Caco-2 (cell line): ENCODE measurements around the gene TPD52L1. TPM values are rescaled to one million over a fixed set of nuclear protein-coding genes. Genes with fewer than 3 reads are reported as not detected.
A peak's percentile ranks its signal among the peaks of the same experiment; 100 is the strongest.

ENCODE experiments used
- BruUV-seq: library from RNA; stranded (reverse); fragments of 400-500 nt; replicated peaks from 2 replicates; lab custom pipeline; 2021; lab: Mats Ljungman, UMichigan
- CTCF ChIA-PET: fragments of 300-600 bp; sonication (Branson Sonifier 250); formaldehyde crosslinking; loops from one replicate; lab custom pipeline; 2022; ENCODE audit warnings: antibody characterized with exemption; lab: Charles Lee
- POLR2A ChIA-PET: fragments of 300-600 bp; sonication (Branson Sonifier 250); formaldehyde crosslinking; loops from one replicate; lab custom pipeline; 2022; ENCODE audit warnings: antibody characterized with exemption; lab: Charles Lee
- DNase-seq, 2 experiments: peaks; one replicate each; pipeline versions ENCODE4 v3.0.0 to v3.0.0-alpha.2; 2020 to 2022
- H3K27me3 ChIP-seq: replicated peaks from 2 replicates; pipeline ENCODE4 v1.6.0; 2011; ENCODE audit warnings: low read length; ENCODE audit not compliant: control insufficient read depth, insufficient read depth
- H3K36me3 ChIP-seq: 2 replicates; pipeline ENCODE4 v1.5.1; 2011; ENCODE audit warnings: low read length; ENCODE audit not compliant: control insufficient read depth, insufficient read depth
- H3K4me1 ChIP-seq: fragments of 250-450 bp; sonication (Bioruptor Pico); 2 replicates; pipeline ENCODE4 v1.5.1; 2020; ENCODE audit warnings: mild to moderate bottlenecking
- H3K4me3 ChIP-seq: 2 replicates; pipeline ENCODE4 v1.5.1; 2011; ENCODE audit warnings: low read depth, mild to moderate bottlenecking, control low read depth, low read length
- H3K9me3 ChIP-seq: fragments of 250-450 bp; sonication (Bioruptor Pico); 2 replicates; pipeline ENCODE4 v1.5.1; 2020; ENCODE audit warnings: mild to moderate bottlenecking, moderate library complexity
- H3K27ac Mint-ChIP-seq: one replicate; pipeline ENCODE4 v1.8.0; 2022; ENCODE audit warnings: mixed read lengths; ENCODE audit not compliant: unreplicated experiment
- H3K27me3 Mint-ChIP-seq: one replicate; pipeline ENCODE4 v1.8.0; 2022; ENCODE audit warnings: mixed read lengths; ENCODE audit not compliant: insufficient read depth, unreplicated experiment
- H3K36me3 Mint-ChIP-seq: one replicate; pipeline ENCODE4 v1.8.0; 2022; ENCODE audit warnings: mild to moderate bottlenecking, mixed read lengths; ENCODE audit not compliant: insufficient read depth, unreplicated experiment
- H3K4me1 Mint-ChIP-seq: one replicate; pipeline ENCODE4 v1.8.0; 2022; ENCODE audit warnings: low read depth, mixed read lengths; ENCODE audit not compliant: unreplicated experiment
- H3K4me3 Mint-ChIP-seq: one replicate; pipeline ENCODE4 v1.8.0; 2022; ENCODE audit warnings: mild to moderate bottlenecking, moderate library complexity, mixed read lengths; ENCODE audit not compliant: unreplicated experiment
- H3K9me3 Mint-ChIP-seq: one replicate; pipeline ENCODE4 v1.8.0; 2022; ENCODE audit warnings: mixed read lengths; ENCODE audit not compliant: unreplicated experiment
- CTCF ChIP-seq, 2 experiments: fragments of 200-600 bp in 1 of 2; IDR thresholded peaks; 1 replicate in 1 of 2; 2 replicates in 1 of 2; pipeline versions ENCODE4 v1.5.1 to v1.8.0; 2011 to 2022; ENCODE audit warnings: antibody characterized with exemption in 1 of 2, control low read depth in 1 of 2, inconsistent platforms in 1 of 2, low read depth in 1 of 2, low read length in 1 of 2, mild to moderate bottlenecking in 1 of 2, moderate library complexity in 1 of 2; ENCODE audit not compliant: insufficient read depth in 1 of 2, severe bottlenecking in 1 of 2, unreplicated experiment in 1 of 2
- intact Hi-C: fragments of 100-400 bp; cut with micrococcal nuclease; formaldehyde crosslinking; loops from one replicate; pipeline ENCODE4 v1.10.0; 2022; ENCODE audit not compliant: unreplicated experiment
- total RNA-seq: library from RNA; stranded (reverse); gene quantifications from 2 replicates; pipeline ENCODE4 v1.2.3, GENCODE V29; 2022

Gene TPD52L1
- total RNA-seq, 1 experiment from 2014 or later, result 83.9 TPM

DNA sequence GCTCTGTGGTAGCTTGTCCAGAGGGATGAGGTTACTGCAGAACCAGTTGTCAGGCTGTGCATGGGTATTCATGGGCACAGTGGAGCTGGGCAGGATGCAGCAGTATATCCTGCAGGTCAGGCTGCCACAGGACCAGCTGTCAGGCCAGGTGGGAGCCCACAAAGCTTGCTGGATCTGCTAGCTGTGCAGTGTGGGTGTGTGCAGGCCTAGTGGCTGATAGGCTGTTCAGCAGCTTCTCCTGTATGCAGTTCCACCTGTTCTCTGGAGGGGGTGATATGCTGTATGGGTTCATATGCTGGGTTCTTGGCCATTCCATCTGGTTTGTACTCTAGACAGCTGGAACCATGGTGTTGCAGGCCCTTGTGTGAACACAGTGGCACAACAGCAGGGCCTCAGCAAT lies 40.6 kb upstream of the TPD52L1 start:
- H3K4me3 Mint-ChIP-seq, result no peak overlapping the region
- peaks cover 6% of the 10 kb centered on the region for H3K27me3 Mint-ChIP-seq
- DNase-seq, result no peak
- TF ChIP-seq CTCF (IDR thresholded peaks at IDR 0.05; ENCODE audit: insufficient read depth in 1 of 2, low read depth in 1 of 2, low read length in 1 of 2, severe bottlenecking in 1 of 2, unreplicated experiment in 1 of 2), result no peak
- H3K4me1 Mint-ChIP-seq, result no peaks in the 10 kb centered on the region
- Histone ChIP-seq H3K4me3 (no peak overlapping the region), H3K36me3 (no peaks in the 10 kb centered on the region), H3K27me3 (no peaks in the 10 kb centered on the region), H3K9me3 (peaks cover 5% of the 10 kb centered on the region), H3K4me1 (no peaks in the 10 kb centered on the region)
- POLR2A ChIA-PET, result no interaction called here
- H3K27ac Mint-ChIP-seq, result no peak overlapping the region
- intact Hi-C loops, result no loop called here
- CTCF ChIA-PET, result interaction anchor here (0.5 kb wide), 1 partner anchor 215 kb away, joined by 4 read pairs; no protein-coding TSS in a partner anchor
- peaks cover 37% of the 10 kb centered on the region for H3K9me3 Mint-ChIP-seq
- no peaks in the 10 kb centered on the region for H3K36me3 Mint-ChIP-seq
- BruUV-seq, result no TSS peak

DNA sequence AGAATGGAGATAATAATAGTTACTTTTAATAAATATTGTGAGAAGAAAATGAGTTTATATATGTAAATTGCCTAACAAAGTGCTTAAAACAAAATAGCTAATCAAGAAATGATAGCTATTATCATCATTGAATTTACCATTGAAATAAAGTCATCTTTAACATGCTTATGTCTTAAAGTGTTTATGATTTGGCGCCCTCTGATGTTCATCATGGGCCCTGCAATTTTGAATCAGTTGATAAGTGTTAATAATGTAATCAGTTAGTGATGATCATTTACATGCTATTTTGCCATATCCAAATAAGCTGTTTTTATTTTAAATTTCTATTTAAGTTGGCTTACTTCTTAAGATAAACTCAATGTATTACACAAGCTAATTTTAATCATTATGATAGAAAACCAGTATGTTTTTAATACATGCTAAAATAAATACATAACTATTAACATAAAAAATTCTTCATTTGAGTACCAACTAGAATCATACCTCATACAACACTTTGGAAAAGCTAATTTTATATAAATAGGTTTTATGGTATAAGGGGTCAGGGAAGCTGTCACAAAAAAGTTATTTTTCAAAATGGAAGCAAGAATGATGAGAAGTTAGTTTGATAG lies 39.2 kb upstream of the TPD52L1 start:
- no peak overlapping the region for H3K27ac Mint-ChIP-seq
- peak; percentile 53 to 63 for TF ChIP-seq CTCF (IDR thresholded peaks at IDR 0.05; ENCODE audit: insufficient read depth in 1 of 2, low read depth in 1 of 2, low read length in 1 of 2, severe bottlenecking in 1 of 2, unreplicated experiment in 1 of 2)
- H3K9me3 Mint-ChIP-seq, result peaks cover 33% of the 10 kb centered on the region
- peak in 1 of 2 experiments; percentile 30 for DNase-seq
- POLR2A ChIA-PET, result no interaction called here
- H3K9me3 ChIP-seq, result peaks cover 5% of the 10 kb centered on the region
- H3K36me3 ChIP-seq, result no peaks in the 10 kb centered on the region
- CTCF ChIA-PET, result no interaction called here
- H3K4me3 ChIP-seq, result no peak overlapping the region
- no peaks in the 10 kb centered on the region for H3K27me3 ChIP-seq
- BruUV-seq, result no TSS peak
- no peak overlapping the region for H3K4me3 Mint-ChIP-seq
- H3K4me1 Mint-ChIP-seq, result no peaks in the 10 kb centered on the region
- H3K4me1 ChIP-seq, result no peaks in the 10 kb centered on the region
- no peaks in the 10 kb centered on the region for H3K36me3 Mint-ChIP-seq
- intact Hi-C loops, result loop anchor here (1.0 kb wide), 1 partner anchor 244 kb away; no protein-coding TSS in a partner anchor
- H3K27me3 Mint-ChIP-seq, result peaks cover 5% of the 10 kb centered on the region

GRCh38 chr6:125116170-125116569 lies 37.4 kb upstream of the TPD52L1 start:
- Mint-ChIP-seq H3K27ac (no peak overlapping the region), H3K9me3 (peaks cover 15% of the 10 kb centered on the region), H3K4me1 (no peaks in the 10 kb centered on the region), H3K27me3 (peaks cover 6% of the 10 kb centered on the region), H3K36me3 (no peaks in the 10 kb centered on the region), H3K4me3 (no peak overlapping the region)
- CTCF ChIA-PET, result no interaction called here
- Histone ChIP-seq H3K36me3 (no peaks in the 10 kb centered on the region), H3K4me3 (no peak overlapping the region), H3K9me3 (no peaks in the 10 kb centered on the region), H3K27me3 (no peaks in the 10 kb centered on the region), H3K4me1 (no peaks in the 10 kb centered on the region)
- no peak for TF ChIP-seq CTCF (IDR thresholded peaks at IDR 0.05; ENCODE audit: insufficient read depth in 1 of 2, low read depth in 1 of 2, low read length in 1 of 2, severe bottlenecking in 1 of 2, unreplicated experiment in 1 of 2)
- POLR2A ChIA-PET, result no interaction called here
- BruUV-seq, result no TSS peak
- intact Hi-C loops, result no loop called here
- no peak for DNase-seq
